Right lobe of liver (tissue), 4 donors: ENCODE data around the gene TRIM74.
"Not testable (repeated sequence)": the region's sequence is repeated elsewhere in the genome, so short reads cannot be mapped to it uniquely, and the experiment has no call there.

Experiments used
- CTCF ChIP-seq, 4 donors: fragments of 200-600 bp in 3 of 4; fragments of 450-650 bp in 1 of 4; IDR thresholded peaks; one replicate each; pipeline versions ENCODE4 v1.5.1 to v1.8.0; 2016 to 2022; ENCODE audit warnings: antibody characterized with exemption in 4 of 4, mild to moderate bottlenecking in 2 of 4
- POLR2A ChIP-seq: fragments of 450-650 bp; IDR thresholded peaks from one replicate; pipeline ENCODE4 v1.6.1; 2017; ENCODE audit warnings: antibody characterized with exemption, mild to moderate bottlenecking
- donor health status: DM: no; HTN: no; CAD: no.
- donor health status: DM: no; HTN: no; CAD: no.
- donor health status: DM: no; HTN: yes; CAD: no.

GRCh38 chr7:72948714-72949113 lies 20.6 kb downstream of the TRIM74 start:
- TF ChIP-seq CTCF (IDR thresholded peaks at IDR 0.05); POLR2A: not testable (repeated sequence)
